Measurements from ENCODE around the gene ARHGEF4.
A peak's percentile ranks its signal among the peaks of the same experiment; 100 is the strongest.
"Not testable (repeated sequence)": the region's sequence is repeated elsewhere in the genome, so short reads cannot be mapped to it uniquely, and the experiment has no call there.

ARHGEF4 gene

GRCh38 chr2:130977461-130978050 is 140.8 kb downstream of the ARHGEF4 start:
- no peak for DNase-seq

GRCh38 chr2:130981667-130982066 is 145.0 kb downstream of the ARHGEF4 start:
- DNase-seq: no peak

- DNase-seq: peak; percentile 44 to 67 (median 53)
These were observed 148.6 kb downstream of the ARHGEF4 start for GRCh38 chr2:130985206-130985780.

GRCh38 chr2:130985831-130986649 is 149.3 kb downstream of the ARHGEF4 start:
- no peak for DNase-seq

GRCh38 chr2:130986890-130987493 is 150.3 kb downstream of the ARHGEF4 start:
- no peak for DNase-seq

DNA sequence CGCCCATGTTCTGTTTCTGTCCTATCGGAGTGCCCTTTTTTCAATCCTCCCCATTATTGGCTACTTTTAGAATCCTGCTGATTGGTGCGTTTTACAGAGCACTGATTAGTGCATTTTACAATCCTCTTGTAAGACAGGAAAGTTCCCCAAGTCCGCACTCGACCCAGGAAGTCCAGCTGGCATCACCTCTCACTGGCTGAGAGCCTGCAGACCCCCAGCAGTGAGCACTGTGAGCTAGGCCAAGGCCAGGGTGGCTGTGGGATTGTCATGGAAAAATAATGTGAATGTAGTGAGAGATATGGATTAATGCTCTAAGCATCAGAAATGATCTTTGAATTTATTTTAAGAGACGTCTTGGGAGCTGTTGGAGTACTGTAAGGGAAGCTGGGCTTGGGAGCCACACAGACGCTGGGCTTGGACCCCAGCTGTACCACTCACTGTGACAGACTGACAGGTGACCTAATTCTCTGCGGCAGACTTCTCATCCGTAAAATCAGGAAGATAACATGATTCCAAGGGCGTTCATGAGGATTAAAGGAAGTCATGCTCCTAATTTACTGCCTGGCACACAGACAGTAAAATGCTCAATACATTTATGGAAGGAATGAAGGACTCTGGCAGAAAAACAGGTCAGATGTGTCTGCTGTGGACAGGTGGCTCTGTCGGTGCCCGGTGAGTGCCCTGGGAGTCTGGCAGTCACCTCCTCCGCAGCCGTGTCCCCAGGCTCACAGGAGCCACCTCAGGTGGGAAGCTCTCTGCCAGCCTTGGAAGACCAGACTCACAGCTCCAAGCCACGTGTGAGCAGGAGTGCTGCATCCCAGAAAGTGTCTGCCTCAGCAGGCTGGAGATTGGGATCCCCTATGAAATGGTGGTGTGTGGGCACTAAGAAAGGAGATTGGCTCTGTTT is 151.1 kb downstream of the ARHGEF4 start:
- no peak for DNase-seq

DNA sequence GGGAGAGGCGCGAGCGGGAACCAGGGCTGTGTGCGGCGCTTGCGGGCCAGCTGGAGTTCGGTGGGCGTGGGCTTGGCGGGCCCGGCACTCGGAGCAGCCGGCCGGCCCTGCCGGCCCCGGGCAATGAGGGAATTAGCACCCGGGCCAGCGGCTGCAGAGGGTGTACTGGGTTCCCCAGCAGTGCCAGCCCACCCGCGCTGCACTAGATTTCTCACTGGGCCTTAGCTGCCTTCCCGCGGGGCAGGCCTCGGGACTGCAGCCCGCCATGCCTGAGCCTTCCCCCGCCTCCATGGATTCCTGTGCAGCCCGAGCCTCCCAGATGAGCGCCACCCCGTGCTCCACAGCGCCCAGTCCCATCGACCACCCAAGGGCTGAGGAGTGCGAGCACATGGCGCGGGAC is 154.7 kb downstream of the ARHGEF4 start:
- DNase-seq: not testable (repeated sequence)

- DNase-seq: not testable (repeated sequence)
These were observed 155.3 kb downstream of the ARHGEF4 start for GRCh38 chr2:130992003-130992402.

- no peak for DNase-seq
These were observed 160.0 kb downstream of the ARHGEF4 start for GRCh38 chr2:130996691-130997090.

DNA sequence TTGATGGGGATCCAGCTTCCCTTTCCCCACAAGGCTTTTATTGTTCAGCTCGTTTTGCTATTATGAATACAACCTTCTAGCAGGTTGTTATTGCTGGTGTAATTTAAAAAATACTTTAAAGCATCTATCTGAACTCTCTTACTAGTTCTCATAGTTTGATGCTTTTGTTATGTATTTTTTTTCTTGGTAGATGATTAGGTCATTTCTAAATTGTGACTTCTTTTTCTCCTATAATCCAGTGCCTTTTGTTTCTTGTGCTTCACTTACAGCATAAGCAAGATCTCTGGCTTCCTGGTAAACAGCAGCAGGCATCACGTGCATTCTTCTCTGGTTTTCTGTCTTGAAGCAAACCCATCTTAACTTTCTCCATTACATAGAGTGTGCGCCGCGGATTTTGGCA is 160.5 kb downstream of the ARHGEF4 start:
- DNase-seq: no peak

DNA sequence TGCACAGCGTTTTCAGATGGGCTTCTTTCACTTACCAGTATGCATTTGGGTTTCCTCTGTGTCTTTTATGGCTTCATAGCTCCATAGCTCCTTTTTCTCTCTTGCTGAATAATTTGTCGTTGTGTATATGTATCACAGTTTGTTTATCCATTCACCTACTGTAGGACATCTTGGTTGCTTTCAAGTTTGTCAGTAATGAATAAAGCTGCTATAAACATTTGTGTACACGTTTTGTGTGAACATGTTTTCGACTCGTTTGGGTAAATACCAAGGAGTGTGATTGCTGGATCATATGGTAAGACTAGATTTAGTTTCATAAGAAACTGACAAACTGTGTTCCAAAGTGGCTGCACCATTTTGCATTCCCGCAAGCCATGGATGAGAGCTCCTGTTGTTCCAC is 161.8 kb downstream of the ARHGEF4 start:
- no peak for DNase-seq

DNA sequence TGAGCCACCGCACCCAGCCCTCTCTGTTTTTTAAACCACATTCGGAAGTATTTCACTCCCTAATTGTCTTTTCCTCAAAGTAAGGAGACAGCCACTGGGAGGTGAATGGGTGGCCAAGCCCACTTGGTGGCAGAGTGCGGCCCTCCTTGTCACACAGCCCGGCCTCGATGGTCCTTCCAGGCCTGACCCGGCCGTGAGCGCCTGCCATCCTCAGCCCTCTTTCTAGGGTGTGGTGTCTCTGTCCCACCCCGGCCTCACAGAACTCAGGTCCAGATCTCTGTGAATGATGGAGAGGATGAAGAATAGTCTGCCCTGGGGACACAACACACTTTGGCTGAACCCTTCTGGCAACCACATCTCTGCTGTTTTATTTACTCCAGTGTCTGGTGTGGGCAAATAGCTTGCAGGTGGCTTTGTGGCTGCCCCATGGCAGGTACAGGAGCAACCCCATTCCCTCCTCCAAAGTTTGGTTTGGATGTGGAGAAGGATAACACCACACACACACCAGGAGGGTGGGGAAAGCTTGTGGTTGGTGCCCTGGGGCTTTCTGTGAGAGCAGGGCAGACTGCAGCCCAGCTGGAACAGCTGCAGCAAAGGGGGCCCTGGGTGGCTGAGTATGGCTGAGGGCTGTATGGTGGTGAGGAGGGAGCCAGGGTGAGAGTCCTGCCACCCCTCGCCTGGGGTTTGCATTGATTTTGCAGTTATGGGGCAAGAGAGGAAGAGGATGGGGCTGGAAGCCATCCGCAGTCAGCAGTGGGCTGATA is 167.9 kb downstream of the ARHGEF4 start:
- DNase-seq: no peak

- DNase-seq: no peak
These were observed 168.7 kb downstream of the ARHGEF4 start for GRCh38 chr2:131005216-131005935.

- DNase-seq: no peak
These were observed 169.8 kb downstream of the ARHGEF4 start for GRCh38 chr2:131006561-131006960.

DNA sequence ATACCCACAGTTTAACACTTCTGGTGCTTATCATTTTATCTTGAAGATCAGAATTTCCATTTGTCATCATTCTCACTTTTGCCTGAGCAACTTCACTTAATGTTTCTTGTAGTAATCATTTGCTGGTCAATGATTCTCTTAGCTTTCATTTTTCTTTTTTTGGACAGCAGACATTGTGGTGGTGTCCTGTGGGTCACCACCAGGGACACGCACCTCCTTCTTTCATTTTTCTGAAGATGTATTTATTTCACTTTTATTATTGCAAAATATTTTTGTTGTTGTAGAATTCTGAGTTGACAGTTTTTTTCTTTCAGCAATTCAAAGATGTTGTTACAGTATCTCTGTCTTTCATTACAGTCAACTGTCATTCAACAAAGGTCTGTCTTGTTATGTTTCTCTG is 172.3 kb downstream of the ARHGEF4 start:
- DNase-seq: no peak

DNA sequence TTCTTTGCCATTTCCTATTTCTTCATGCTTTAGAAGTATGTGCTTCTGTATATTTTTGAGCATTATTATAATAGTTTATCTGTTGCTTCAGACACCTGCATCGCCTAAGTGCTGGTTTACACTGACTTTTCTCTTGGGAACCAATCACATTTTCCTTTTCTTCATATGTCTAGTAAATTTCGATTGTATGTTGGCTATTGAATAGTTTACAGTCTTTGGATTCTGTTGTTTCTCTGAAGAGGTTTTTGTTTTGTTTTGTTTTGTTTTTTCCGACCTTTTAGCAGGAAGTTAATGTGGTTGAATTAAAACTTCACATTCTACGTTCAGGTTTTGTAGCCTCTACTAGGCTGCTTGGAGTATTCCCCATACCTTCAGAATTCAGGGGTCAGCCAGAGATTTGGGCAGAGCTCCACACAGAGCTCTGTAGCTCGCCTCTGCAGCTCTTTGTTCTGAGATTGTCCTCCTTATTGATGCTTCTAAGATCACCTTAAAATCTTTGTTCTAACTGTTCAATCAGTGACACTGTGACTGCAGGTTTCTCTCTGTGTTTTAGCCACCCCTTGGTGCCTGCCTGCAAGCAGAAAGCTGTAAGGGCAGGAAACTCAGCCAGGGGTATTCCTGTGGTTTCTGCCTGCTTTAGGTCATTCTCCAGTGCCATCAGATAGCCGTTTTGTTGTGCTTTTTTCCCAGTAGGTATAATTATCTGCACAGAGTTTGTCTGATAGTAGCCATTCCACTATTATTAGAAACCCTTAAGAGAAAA is 173.2 kb downstream of the ARHGEF4 start:
- no peak for DNase-seq

- no peak for DNase-seq
These were observed 173.9 kb downstream of the ARHGEF4 start for GRCh38 chr2:131010566-131010965.

DNA sequence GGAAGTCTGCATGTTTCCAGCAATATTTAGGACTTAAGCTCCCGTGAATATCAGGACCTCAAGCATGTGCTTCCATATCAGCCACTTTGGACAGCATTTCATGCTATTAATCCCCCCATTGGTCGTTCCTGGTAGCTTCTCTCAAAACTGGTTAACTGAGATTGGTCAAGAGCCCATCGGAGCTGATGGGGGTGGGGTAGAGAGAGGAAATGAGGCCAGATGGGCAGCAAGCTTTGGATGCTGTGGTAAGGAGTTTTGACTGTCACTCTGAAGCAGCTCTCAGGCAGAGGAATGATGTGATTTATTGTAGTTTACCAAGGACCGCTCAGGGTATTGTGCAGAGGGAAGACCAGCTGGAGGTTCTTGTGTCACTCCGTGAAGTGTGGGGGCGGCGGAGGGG is 174.8 kb downstream of the ARHGEF4 start:
- DNase-seq: no peak

DNA sequence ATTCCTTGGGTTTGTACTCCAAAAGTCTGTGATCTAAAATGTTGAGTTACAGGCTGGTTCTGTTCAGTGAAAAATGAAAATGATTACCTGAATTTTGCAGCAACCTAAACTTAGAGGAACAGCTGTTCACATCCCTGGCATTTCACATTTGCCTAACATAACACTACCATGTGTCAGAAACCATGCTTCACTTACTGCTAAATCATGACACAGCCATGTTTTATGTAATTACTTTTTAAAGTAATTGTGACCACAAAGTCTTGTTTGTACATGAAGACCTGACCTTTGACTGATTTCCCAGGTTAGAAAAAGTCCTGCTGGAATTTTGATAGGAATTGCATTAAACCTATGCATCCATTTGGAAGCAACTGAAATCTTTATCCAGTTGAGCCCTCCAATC is 177.4 kb downstream of the ARHGEF4 start:
- DNase-seq: no peak

DNA sequence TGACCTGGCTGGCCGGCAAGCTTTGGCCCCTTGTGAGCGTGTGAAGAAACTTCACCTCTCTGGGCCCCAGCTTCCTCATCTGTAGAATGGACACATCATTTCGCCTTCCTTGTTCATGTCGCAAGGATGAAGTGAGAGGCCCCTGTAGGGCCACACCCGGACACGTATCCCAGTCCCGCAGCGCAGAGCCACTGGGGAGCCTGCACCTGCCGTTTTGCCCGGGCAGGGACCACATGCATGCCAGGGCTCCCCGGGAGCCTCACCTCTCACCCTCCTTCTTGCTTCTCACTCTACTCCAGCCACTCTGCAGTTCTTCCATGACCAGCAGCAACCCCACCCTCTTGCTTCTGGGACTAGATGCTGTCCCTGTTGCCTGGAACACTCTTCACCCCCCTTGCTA is 179.1 kb downstream of the ARHGEF4 start:
- no peak for DNase-seq
